SK-N-SH (cell line): ENCODE measurements around the gene OR10C1.

Source experiments
- ELF1 ChIP-seq: IDR thresholded peaks from 2 replicates; pipeline ENCODE4 v1.4.0; 2012
- EP300 ChIP-seq, 2 experiments: IDR thresholded peaks; 2 replicates each; pipeline versions ENCODE4 v1.4.0 to v1.6.1; 2012; ENCODE audit warnings: borderline replicate concordance in 1 of 2, low read depth in 1 of 2, low read length in 1 of 2
- TF ChIP-seq, protein P1 (sequence below): fragments of 200-600 bp; sonication (generic); IDR thresholded peaks from 2 replicates; pipeline ENCODE4 v1.6.1; 2017; ENCODE audit warnings: antibody characterized with exemption, mild to moderate bottlenecking, moderate library complexity
- TF ChIP-seq, protein P2 (sequence below): IDR thresholded peaks from 2 replicates; pipeline ENCODE4 v1.6.1; 2012; ENCODE audit warnings: mild to moderate bottlenecking, low read depth, low read length, moderate library complexity
- TF ChIP-seq, protein P3 (sequence below): IDR thresholded peaks from 2 replicates; pipeline ENCODE4 v1.4.0; 2012; ENCODE audit warnings: low read depth
- TF ChIP-seq, protein P4 (sequence below): IDR thresholded peaks from 2 replicates; pipeline ENCODE4; 2012

- no peak for TF ChIP-seq EP300 (IDR thresholded peaks at IDR 0.05; ENCODE audit: borderline replicate concordance in 1 of 2, low read depth in 1 of 2, low read length in 1 of 2)
- TF ChIP-seq, protein P1, sequence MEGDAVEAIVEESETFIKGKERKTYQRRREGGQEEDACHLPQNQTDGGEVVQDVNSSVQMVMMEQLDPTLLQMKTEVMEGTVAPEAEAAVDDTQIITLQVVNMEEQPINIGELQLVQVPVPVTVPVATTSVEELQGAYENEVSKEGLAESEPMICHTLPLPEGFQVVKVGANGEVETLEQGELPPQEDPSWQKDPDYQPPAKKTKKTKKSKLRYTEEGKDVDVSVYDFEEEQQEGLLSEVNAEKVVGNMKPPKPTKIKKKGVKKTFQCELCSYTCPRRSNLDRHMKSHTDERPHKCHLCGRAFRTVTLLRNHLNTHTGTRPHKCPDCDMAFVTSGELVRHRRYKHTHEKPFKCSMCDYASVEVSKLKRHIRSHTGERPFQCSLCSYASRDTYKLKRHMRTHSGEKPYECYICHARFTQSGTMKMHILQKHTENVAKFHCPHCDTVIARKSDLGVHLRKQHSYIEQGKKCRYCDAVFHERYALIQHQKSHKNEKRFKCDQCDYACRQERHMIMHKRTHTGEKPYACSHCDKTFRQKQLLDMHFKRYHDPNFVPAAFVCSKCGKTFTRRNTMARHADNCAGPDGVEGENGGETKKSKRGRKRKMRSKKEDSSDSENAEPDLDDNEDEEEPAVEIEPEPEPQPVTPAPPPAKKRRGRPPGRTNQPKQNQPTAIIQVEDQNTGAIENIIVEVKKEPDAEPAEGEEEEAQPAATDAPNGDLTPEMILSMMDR = 0 out of 2 replicates have a peak, but pooled peaks have one; percentile 15
- TF ChIP-seq, protein P2, sequence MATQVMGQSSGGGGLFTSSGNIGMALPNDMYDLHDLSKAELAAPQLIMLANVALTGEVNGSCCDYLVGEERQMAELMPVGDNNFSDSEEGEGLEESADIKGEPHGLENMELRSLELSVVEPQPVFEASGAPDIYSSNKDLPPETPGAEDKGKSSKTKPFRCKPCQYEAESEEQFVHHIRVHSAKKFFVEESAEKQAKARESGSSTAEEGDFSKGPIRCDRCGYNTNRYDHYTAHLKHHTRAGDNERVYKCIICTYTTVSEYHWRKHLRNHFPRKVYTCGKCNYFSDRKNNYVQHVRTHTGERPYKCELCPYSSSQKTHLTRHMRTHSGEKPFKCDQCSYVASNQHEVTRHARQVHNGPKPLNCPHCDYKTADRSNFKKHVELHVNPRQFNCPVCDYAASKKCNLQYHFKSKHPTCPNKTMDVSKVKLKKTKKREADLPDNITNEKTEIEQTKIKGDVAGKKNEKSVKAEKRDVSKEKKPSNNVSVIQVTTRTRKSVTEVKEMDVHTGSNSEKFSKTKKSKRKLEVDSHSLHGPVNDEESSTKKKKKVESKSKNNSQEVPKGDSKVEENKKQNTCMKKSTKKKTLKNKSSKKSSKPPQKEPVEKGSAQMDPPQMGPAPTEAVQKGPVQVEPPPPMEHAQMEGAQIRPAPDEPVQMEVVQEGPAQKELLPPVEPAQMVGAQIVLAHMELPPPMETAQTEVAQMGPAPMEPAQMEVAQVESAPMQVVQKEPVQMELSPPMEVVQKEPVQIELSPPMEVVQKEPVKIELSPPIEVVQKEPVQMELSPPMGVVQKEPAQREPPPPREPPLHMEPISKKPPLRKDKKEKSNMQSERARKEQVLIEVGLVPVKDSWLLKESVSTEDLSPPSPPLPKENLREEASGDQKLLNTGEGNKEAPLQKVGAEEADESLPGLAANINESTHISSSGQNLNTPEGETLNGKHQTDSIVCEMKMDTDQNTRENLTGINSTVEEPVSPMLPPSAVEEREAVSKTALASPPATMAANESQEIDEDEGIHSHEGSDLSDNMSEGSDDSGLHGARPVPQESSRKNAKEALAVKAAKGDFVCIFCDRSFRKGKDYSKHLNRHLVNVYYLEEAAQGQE = no peak
- TF ChIP-seq, protein P3, sequence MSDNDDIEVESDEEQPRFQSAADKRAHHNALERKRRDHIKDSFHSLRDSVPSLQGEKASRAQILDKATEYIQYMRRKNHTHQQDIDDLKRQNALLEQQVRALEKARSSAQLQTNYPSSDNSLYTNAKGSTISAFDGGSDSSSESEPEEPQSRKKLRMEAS = no peak
- TF ChIP-seq, protein P4, sequence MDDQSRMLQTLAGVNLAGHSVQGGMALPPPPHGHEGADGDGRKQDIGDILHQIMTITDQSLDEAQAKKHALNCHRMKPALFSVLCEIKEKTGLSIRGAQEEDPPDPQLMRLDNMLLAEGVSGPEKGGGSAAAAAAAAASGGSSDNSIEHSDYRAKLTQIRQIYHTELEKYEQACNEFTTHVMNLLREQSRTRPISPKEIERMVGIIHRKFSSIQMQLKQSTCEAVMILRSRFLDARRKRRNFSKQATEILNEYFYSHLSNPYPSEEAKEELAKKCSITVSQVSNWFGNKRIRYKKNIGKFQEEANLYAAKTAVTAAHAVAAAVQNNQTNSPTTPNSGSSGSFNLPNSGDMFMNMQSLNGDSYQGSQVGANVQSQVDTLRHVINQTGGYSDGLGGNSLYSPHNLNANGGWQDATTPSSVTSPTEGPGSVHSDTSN = no peak
- TF ChIP-seq ELF1 = no peak
Observed at GRCh38 chr6:29426654-29427053, 12.5 kb upstream of the OR10C1 start.
